ENCODE results near the gene MMEL1. TPM values are rescaled to one million over a fixed set of nuclear protein-coding genes. Genes with fewer than 3 reads are reported as not detected.

MMEL1 gene
- polyA plus RNA-seq, 4 donors, result 7.6 to 35.4 (median 22.7) TPM

DNA sequence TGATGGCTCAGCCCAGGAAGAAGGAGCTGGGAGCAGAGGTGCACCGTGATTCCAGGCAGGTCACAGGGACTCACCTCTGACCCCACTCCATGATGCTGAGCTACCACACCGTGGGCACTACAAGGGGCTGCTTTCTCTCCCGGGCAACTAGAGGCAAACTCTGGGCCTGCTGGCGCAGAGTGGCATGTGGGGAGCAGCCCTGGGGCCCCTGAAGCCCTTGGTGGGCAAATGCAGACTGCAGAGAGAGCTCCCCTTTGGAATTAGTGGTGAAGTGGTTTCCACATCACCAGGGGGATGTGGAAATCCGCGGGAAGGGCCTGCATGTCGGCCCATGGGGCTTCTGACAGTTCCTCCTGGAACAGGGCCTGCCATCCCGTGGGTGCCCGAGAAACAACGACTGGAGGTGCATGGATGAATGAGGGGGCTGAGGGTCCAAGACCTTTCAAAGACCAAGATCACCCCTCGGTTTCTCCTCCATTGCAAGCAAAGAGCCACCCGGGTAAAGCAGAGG lies 11.8 kb upstream of the MMEL1 start:
- Histone ChIP-seq H3K4me1 (ENCODE audit: control insufficient read depth in 3 of 3, insufficient read depth in 2 of 3, low read depth in 1 of 3, low read length in 2 of 3) (peaks cover 3 to 28% (median 4%) of the 10 kb centered on the region in 3 donors), H3K36me3 (ENCODE audit: control insufficient read depth in 3 of 3, insufficient read depth in 2 of 3, low read depth in 1 of 3, low read length in 3 of 3) (peaks cover 0 to 15% (median 0%) of the 10 kb centered on the region in 3 donors), H3K27ac (ENCODE audit: low read depth in 1 of 3, low read length in 2 of 3) (no peak overlapping the region), H3K9me3 (ENCODE audit: control insufficient read depth in 2 of 2, insufficient read depth in 1 of 2, low read depth in 1 of 2, low read length in 1 of 2) (peaks cover 1 to 20% of the 10 kb centered on the region in 2 donors), H3K27me3 (ENCODE audit: control insufficient read depth in 3 of 3, insufficient read depth in 3 of 3, low read length in 3 of 3) (no peaks in the 10 kb centered on the region), H3K4me3 (ENCODE audit: low read depth in 1 of 3, low read length in 3 of 3) (no peak overlapping the region)
- 82 to 90% (median 83%) methylated on average over 12 of the region's 12 CpGs for WGBS, 3 donors
- FAIRE-seq (no peak), DNase-seq (no peak)

DNA sequence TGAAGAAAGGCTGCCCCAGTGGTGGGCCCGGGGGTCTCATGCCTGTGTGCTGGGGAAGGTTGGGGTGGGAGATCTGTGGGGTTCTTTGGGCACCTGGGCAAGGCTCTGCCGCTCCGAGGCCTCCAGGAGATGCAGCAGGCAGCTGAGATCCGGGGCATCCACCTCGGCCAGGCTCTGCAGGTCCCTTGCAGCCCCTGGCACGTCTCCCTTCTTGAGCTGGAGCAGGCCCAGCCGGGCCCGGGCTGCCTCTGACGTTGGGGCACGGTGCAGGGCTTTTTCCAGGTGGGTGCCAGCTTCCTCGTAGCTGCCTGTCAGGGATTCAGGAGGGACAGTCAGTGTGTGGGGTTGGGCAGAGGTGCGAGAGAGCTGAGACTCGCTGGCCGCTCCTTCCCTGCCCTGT lies 11.4 kb upstream of the MMEL1 start:
- no peak for DNase-seq
- peaks cover 0 to 19% (median 0%) of the 10 kb centered on the region in 3 donors for H3K36me3 ChIP-seq (ENCODE audit: control insufficient read depth in 3 of 3, insufficient read depth in 2 of 3, low read depth in 1 of 3, low read length in 3 of 3)
- H3K27ac ChIP-seq (ENCODE audit: low read depth in 1 of 3, low read length in 2 of 3), result no peak overlapping the region
- no peak overlapping the region for H3K4me3 ChIP-seq (ENCODE audit: low read depth in 1 of 3, low read length in 3 of 3)
- H3K27me3 ChIP-seq (ENCODE audit: control insufficient read depth in 3 of 3, insufficient read depth in 3 of 3, low read length in 3 of 3), result no peaks in the 10 kb centered on the region
- H3K4me1 ChIP-seq (ENCODE audit: control insufficient read depth in 3 of 3, insufficient read depth in 2 of 3, low read depth in 1 of 3, low read length in 2 of 3), result peaks cover 3 to 30% (median 4%) of the 10 kb centered on the region in 3 donors
- no peak for FAIRE-seq
- H3K9me3 ChIP-seq (ENCODE audit: control insufficient read depth in 2 of 2, insufficient read depth in 1 of 2, low read depth in 1 of 2, low read length in 1 of 2), result peaks cover 1 to 20% of the 10 kb centered on the region in 2 donors
- WGBS, 3 donors, result 67 to 87% (median 76%) methylated on average over 10 to 14 of the region's 14 CpGs

DNA sequence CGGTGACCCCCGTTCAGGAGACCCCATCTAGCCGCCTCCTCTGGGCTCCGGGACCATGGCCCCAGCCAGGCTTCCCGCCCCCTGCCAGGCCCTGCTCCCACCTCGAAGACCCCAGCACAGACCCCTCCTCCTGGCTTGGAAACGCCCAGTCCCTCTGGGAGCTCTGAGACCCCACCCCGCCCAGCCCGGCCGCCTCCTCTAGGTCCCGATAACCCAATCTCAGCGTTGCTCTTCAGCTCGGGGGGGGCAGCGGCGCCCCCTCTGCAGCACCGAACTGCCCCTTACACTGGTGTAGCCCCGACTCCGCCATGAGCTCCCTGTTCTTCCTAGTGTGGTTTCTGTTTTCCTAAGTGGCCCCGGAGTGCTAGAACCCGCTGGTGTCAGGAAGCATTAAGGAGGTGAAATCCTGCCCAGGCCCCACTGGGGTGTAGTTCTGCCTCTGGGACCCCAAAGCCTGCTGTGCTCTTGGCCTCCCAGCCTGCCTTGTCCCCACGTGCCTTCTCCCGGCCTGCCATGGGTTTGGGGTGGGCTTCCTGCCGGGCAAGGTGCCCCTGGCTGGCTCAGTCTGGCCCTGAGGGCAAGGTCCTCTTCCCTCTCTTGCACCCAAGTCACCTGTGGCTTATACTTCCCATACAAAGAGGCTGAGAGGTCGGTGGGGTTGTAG lies 10.7 kb upstream of the MMEL1 start:
- WGBS, 3 donors, result 12 to 14% (median 13%) methylated on average over 23 to 24 of the region's 24 CpGs
- Histone ChIP-seq H3K36me3 (ENCODE audit: control insufficient read depth in 3 of 3, insufficient read depth in 2 of 3, low read depth in 1 of 3, low read length in 3 of 3) (peaks cover 0 to 19% (median 0%) of the 10 kb centered on the region in 3 donors), H3K9me3 (ENCODE audit: control insufficient read depth in 2 of 2, insufficient read depth in 1 of 2, low read depth in 1 of 2, low read length in 1 of 2) (peaks cover 1 to 17% of the 10 kb centered on the region in 2 donors), H3K27ac (ENCODE audit: low read depth in 1 of 3, low read length in 2 of 3) (no peak overlapping the region), H3K4me3 (ENCODE audit: low read depth in 1 of 3, low read length in 3 of 3) (peak overlapping the region; percentile 73 to 84 (median 77)), H3K27me3 (ENCODE audit: control insufficient read depth in 3 of 3, insufficient read depth in 3 of 3, low read length in 3 of 3) (no peaks in the 10 kb centered on the region), H3K4me1 (ENCODE audit: control insufficient read depth in 3 of 3, insufficient read depth in 2 of 3, low read depth in 1 of 3, low read length in 2 of 3) (peaks cover 3 to 30% (median 4%) of the 10 kb centered on the region in 3 donors)
- DNase-seq (no peak), FAIRE-seq (no peak)

DNA sequence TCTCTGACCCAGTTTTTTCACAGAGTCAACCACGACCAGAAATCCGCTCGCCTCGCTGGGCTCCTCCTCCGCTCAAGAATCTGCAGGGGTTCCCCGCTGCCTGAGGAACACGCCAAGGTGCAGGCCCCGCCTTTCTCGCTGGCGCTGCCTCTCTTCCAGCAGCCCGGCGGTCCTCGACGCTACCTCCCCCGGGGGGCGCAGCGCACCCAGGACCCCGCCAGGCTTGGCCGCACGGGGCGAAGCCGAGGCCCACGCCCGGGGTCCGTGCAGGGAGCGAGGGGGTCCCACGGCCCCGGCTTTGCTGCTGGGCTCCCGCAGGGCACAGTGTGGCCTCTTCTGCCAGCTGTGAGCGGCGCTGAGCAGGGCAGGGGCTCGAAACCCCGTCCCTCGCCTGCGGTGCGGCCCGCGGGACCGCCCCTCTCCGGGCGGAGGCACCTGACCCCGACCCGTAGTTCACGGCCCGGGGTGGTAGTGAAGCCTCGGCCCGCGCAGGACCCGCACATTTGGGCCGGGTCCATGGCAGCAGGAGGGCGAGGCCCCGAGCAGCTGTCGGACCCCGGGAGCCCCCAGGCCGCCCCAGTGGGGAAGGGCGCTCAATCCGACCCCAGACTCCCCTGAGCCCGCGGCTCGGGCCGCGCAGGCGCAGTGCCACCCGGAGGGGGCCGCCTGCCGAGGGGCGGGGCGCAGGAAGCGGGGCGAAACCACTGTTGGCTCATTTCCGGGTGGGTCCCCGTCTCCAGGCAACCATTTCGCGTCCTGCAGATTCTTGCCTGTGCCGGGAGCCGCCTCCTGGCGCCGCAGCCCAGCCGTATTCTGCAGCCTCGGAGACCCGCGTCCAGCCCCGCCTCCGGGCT lies 10.0 kb upstream of the MMEL1 start:
- Histone ChIP-seq H3K9me3 (ENCODE audit: control insufficient read depth in 2 of 2, insufficient read depth in 1 of 2, low read depth in 1 of 2, low read length in 1 of 2) (peaks cover 1 to 14% of the 10 kb centered on the region in 2 donors), H3K36me3 (ENCODE audit: control insufficient read depth in 3 of 3, insufficient read depth in 2 of 3, low read depth in 1 of 3, low read length in 3 of 3) (peaks cover 0 to 19% (median 0%) of the 10 kb centered on the region in 3 donors), H3K27me3 (ENCODE audit: control insufficient read depth in 3 of 3, insufficient read depth in 3 of 3, low read length in 3 of 3) (no peaks in the 10 kb centered on the region), H3K4me3 (ENCODE audit: low read depth in 1 of 3, low read length in 3 of 3) (peak overlapping the region; percentile 73 to 84 (median 77)), H3K4me1 (ENCODE audit: control insufficient read depth in 3 of 3, insufficient read depth in 2 of 3, low read depth in 1 of 3, low read length in 2 of 3) (peaks cover 3 to 30% (median 4%) of the 10 kb centered on the region in 3 donors), H3K27ac (ENCODE audit: low read depth in 1 of 3, low read length in 2 of 3) (peak overlapping the region; percentile 62 to 88 (median 82))
- WGBS, 3 donors, result 0 to 1% (median 0%) methylated on average over 50 to 84 of the region's 84 CpGs
- DNase-seq, result peak; percentile 85 to 96
- no peak for FAIRE-seq

DNA sequence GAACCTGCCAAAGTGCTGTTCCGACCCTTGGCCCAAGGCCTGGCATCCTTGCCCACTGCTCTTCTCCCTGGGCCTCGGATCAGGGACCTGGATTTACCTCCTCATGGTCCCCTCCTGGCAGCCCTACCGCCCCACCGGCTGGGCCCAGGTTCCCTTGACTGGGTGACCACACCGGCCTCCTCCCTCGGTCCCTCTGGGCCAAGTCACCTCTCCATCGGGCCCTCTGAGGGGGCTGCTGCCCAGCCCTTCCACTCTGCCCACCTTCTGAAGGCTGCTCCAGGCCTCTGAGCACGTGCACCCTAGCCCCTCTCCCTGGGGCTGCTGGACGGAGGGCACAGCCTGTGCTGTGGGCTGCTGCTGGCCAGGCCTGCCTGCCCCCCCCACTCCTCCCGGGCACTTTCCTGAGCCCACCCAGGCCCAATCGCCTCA lies 9.3 kb upstream of the MMEL1 start:
- Histone ChIP-seq H3K27ac (ENCODE audit: low read depth in 1 of 3, low read length in 2 of 3) (peak overlapping the region in 2 of 3 donors; percentile 82 to 88), H3K9me3 (ENCODE audit: control insufficient read depth in 2 of 2, insufficient read depth in 1 of 2, low read depth in 1 of 2, low read length in 1 of 2) (peaks cover 1 to 14% of the 10 kb centered on the region in 2 donors), H3K4me3 (ENCODE audit: low read depth in 1 of 3, low read length in 3 of 3) (peak overlapping the region; percentile 73 to 84 (median 77)), H3K36me3 (ENCODE audit: control insufficient read depth in 3 of 3, insufficient read depth in 2 of 3, low read depth in 1 of 3, low read length in 3 of 3) (peaks cover 0 to 19% (median 0%) of the 10 kb centered on the region in 3 donors), H3K4me1 (ENCODE audit: control insufficient read depth in 3 of 3, insufficient read depth in 2 of 3, low read depth in 1 of 3, low read length in 2 of 3) (peaks cover 3 to 30% (median 4%) of the 10 kb centered on the region in 3 donors), H3K27me3 (ENCODE audit: control insufficient read depth in 3 of 3, insufficient read depth in 3 of 3, low read length in 3 of 3) (no peaks in the 10 kb centered on the region)
- FAIRE-seq (no peak), DNase-seq (no peak)
- 15 to 33% (median 27%) methylated on average over 10 to 11 of the region's 11 CpGs for WGBS, 3 donors

DNA sequence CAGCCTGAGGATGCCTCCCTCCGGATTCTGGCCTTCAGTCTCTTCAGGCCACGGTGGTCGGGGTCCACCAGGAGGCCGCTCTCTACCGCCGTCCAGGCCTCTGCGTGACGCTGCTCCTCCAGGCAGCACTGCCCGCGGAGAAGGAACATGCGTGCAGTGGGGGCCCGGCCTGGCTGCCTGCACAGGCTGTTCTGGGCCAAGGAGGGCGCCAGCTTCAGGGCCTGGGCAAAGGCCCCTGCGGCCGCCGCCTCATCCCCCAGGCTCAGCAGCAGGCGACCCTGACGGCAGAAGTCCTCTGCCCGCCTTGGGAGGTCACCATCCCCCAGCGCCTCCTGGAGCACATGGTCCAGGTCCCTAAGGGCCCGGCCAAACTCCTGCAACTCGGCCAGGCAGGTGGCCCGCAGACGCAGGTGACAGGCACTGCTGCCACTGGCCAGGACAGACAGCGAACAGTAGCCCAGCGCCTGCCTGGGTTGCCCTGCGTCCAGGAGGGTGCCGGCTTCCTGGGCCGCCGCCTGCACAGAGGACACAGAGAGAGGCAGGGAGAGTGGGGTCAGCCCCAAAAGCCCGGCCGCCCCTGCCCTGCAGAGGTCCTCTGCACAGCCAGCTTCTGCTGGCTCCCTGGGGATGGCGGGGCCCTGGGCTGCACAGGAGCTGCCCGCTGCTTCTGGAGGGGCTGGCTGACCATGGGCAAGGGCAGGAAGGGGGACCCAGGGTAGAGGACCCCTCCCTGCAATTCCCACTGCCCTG lies 8.7 kb upstream of the MMEL1 start:
- Histone ChIP-seq H3K4me1 (ENCODE audit: control insufficient read depth in 3 of 3, insufficient read depth in 2 of 3, low read depth in 1 of 3, low read length in 2 of 3) (peaks cover 3 to 30% (median 4%) of the 10 kb centered on the region in 3 donors), H3K27ac (ENCODE audit: low read depth in 1 of 3, low read length in 2 of 3) (peak overlapping the region in 1 of 3 donors; percentile 82), H3K36me3 (ENCODE audit: control insufficient read depth in 3 of 3, insufficient read depth in 2 of 3, low read depth in 1 of 3, low read length in 3 of 3) (peaks cover 0 to 19% (median 0%) of the 10 kb centered on the region in 3 donors), H3K4me3 (ENCODE audit: low read depth in 1 of 3, low read length in 3 of 3) (peak overlapping the region in 1 of 3 donors; percentile 77), H3K27me3 (ENCODE audit: control insufficient read depth in 3 of 3, insufficient read depth in 3 of 3, low read length in 3 of 3) (no peaks in the 10 kb centered on the region), H3K9me3 (ENCODE audit: control insufficient read depth in 2 of 2, insufficient read depth in 1 of 2, low read depth in 1 of 2, low read length in 1 of 2) (peaks cover 3 to 14% of the 10 kb centered on the region in 2 donors)
- FAIRE-seq, result no peak
- WGBS, 3 donors, result 89 to 91% (median 91%) methylated on average over 30 to 34 of the region's 34 CpGs
- DNase-seq, result peak in 1 of 2 donors; percentile 33

DNA sequence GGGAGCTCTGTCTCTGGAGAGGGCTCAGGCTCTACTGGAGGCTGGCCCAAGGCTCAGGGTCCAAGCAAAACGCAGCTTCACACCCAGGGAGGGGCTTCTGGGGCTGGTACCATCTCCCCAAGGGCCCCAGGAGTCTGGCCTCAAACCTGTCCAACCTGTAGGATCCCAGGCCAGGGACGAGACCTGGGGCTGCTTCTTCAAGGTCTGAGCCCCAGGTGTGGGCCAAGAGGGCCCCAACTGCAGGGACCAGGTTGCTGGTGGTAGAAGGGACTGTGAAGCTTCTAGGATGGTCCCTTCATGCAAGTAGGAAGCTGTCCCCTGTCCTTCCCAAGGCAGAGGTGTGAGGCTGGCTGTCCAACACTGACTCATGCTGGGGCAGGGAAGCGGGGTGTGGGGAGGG lies 7.8 kb upstream of the MMEL1 start:
- Histone ChIP-seq H3K36me3 (ENCODE audit: control insufficient read depth in 3 of 3, insufficient read depth in 2 of 3, low read depth in 1 of 3, low read length in 3 of 3) (peaks cover 0 to 19% (median 0%) of the 10 kb centered on the region in 3 donors), H3K9me3 (ENCODE audit: control insufficient read depth in 2 of 2, insufficient read depth in 1 of 2, low read depth in 1 of 2, low read length in 1 of 2) (peaks cover 2 to 16% of the 10 kb centered on the region in 2 donors), H3K27me3 (ENCODE audit: control insufficient read depth in 3 of 3, insufficient read depth in 3 of 3, low read length in 3 of 3) (no peaks in the 10 kb centered on the region), H3K4me1 (ENCODE audit: control insufficient read depth in 3 of 3, insufficient read depth in 2 of 3, low read depth in 1 of 3, low read length in 2 of 3) (peaks cover 3 to 30% (median 4%) of the 10 kb centered on the region in 3 donors), H3K4me3 (ENCODE audit: low read depth in 1 of 3, low read length in 3 of 3) (no peak overlapping the region), H3K27ac (ENCODE audit: low read depth in 1 of 3, low read length in 2 of 3) (peak overlapping the region in 1 of 3 donors; percentile 45)
- 63 to 80% (median 72%) methylated on average over 3 of the region's 3 CpGs for WGBS, 3 donors
- FAIRE-seq (no peak), DNase-seq (peak in 1 of 2 donors; percentile 29)
